ENCODE results near the gene ZKSCAN1. TPM values are rescaled to one million over a fixed set of nuclear protein-coding genes. Genes with fewer than 3 reads are reported as not detected.

The ZKSCAN1 gene
- total RNA-seq, 1 donor from 2014 or later = 61.5 TPM

DNA sequence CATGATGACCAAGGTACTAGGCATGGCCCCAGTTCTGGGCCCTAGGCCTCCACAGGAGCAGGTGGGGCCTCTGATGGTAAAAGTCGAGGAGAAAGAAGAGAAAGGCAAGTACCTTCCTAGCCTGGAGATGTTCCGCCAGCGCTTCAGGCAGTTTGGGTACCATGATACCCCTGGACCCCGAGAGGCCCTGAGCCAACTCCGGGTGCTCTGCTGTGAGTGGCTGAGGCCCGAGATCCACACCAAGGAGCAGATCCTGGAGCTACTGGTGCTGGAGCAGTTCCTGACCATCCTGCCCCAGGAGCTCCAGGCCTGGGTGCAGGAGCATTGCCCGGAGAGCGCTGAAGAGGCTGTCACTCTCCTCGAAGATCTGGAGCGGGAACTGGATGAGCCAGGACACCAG, 41.6 kb downstream of the ZKSCAN1 start:
- Mint-ChIP-seq H3K27me3 (ENCODE audit: low read depth) (no peaks in the 10 kb centered on the region), H3K36me3 (ENCODE audit: low read depth) (peaks cover 21% of the 10 kb centered on the region), H3K4me1 (ENCODE audit: low read depth) (no peaks in the 10 kb centered on the region), H3K9me3 (ENCODE audit: low read depth) (no peaks in the 10 kb centered on the region), H3K27ac (ENCODE audit: unreplicated experiment) (no peak overlapping the region), H3K4me3 (ENCODE audit: unreplicated experiment) (no peak overlapping the region)
- TF ChIP-seq, protein P1, sequence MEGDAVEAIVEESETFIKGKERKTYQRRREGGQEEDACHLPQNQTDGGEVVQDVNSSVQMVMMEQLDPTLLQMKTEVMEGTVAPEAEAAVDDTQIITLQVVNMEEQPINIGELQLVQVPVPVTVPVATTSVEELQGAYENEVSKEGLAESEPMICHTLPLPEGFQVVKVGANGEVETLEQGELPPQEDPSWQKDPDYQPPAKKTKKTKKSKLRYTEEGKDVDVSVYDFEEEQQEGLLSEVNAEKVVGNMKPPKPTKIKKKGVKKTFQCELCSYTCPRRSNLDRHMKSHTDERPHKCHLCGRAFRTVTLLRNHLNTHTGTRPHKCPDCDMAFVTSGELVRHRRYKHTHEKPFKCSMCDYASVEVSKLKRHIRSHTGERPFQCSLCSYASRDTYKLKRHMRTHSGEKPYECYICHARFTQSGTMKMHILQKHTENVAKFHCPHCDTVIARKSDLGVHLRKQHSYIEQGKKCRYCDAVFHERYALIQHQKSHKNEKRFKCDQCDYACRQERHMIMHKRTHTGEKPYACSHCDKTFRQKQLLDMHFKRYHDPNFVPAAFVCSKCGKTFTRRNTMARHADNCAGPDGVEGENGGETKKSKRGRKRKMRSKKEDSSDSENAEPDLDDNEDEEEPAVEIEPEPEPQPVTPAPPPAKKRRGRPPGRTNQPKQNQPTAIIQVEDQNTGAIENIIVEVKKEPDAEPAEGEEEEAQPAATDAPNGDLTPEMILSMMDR (IDR thresholded peaks at IDR 0.05) = no peak
- no peak for DNase-seq (ENCODE audit: low spot score)

DNA sequence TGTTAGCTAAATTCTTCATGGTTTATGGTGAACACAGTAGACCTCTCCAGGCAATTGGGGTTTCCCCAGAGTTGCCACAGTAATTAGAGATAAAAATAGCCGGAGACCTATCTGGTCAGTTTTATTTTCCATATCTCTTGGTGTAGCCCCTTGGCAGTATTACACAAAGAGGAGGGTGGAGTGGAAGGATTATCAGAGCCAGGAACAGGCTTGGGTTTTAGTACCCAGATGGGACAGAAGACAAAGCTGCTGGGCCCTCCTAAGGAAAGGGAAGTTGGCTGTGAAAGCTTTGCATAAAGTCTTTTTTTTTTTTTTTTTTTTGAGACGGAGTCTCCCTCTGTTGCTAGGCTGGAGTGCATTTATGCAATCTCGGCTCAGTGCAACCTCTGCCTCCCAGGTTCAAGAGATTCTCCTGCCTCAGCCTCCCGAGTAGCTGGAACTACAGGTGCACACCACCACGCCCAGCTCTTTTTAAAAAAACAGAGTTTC, 43.9 kb downstream of the ZKSCAN1 start:
- peaks cover 30% of the 10 kb centered on the region for H3K36me3 Mint-ChIP-seq (ENCODE audit: low read depth)
- H3K4me1 Mint-ChIP-seq (ENCODE audit: low read depth) = no peaks in the 10 kb centered on the region
- H3K27me3 Mint-ChIP-seq (ENCODE audit: low read depth) = no peaks in the 10 kb centered on the region

DNA sequence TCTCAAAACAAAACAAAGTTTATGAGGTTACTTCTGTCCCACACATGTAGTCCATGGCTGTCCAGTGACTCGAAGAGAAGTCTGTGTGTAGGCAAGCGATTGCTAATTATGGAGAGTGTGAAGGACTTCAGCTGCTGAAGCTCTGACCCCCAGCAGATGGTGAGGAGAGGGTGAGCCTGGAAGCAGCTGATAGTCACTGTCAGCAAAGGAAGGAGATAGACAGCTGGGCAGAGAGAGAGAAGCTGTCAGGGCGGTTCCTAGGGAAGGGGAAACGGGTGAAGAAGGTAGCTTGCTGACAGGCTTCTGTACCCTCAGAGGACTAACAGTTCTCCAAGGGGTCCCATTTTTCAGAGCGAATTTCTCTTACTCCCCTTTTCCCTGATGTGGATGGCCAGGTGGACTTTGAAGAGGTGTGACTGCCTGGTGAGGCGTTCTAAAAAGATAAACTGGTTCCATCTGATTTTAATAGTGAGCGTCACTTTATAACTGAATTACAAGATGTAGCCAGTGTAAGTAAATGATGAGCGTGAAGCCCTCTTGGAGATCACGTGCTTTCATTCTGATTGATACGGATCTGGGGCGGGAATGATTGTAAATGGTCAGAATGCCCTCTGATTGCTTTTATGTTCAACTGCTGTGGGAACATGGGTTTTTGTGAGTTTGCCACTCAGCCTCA, 46.3 kb downstream of the ZKSCAN1 start:
- Mint-ChIP-seq H3K27me3 (ENCODE audit: low read depth) (no peaks in the 10 kb centered on the region), H3K36me3 (ENCODE audit: low read depth) (peaks cover 33% of the 10 kb centered on the region), H3K9me3 (ENCODE audit: low read depth) (no peaks in the 10 kb centered on the region), H3K4me3 (ENCODE audit: unreplicated experiment) (no peak overlapping the region), H3K4me1 (ENCODE audit: low read depth) (no peaks in the 10 kb centered on the region), H3K27ac (ENCODE audit: unreplicated experiment) (no peak overlapping the region)
- TF ChIP-seq, protein P1 (IDR thresholded peaks at IDR 0.05) = no peak
- DNase-seq (ENCODE audit: low spot score) = no peak

More for the DNA sequence above, 43.9 kb downstream of the ZKSCAN1 start:
- Mint-ChIP-seq H3K27ac (ENCODE audit: unreplicated experiment) (no peak overlapping the region), H3K9me3 (ENCODE audit: low read depth) (no peaks in the 10 kb centered on the region), H3K4me3 (ENCODE audit: unreplicated experiment) (no peak overlapping the region)
- TF ChIP-seq, protein P1 (IDR thresholded peaks at IDR 0.05) = no peak
- DNase-seq (ENCODE audit: low spot score) = no peak

DNA sequence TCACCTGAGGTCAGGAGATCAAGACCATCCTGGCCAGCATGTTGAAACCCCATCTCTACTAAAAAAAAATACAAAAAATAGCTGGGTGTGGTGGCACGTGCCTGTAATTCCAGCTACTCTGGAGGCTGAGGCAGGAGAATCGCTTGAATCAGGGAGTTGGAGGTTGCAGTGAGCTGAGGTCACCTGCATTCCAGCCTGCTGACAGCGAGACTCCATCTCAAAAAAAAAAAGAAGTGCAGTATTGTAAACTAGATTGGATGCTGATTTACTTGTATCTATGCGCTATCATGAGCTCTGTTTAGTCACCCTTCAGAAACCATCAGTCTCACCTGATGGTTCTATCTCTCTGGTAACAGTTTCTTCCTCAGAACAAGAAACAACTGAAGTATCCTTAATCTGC, 48.0 kb downstream of the ZKSCAN1 start:
- H3K27ac Mint-ChIP-seq (ENCODE audit: unreplicated experiment) = no peak overlapping the region
- no peaks in the 10 kb centered on the region for H3K4me1 Mint-ChIP-seq (ENCODE audit: low read depth)
- no peak overlapping the region for H3K4me3 Mint-ChIP-seq (ENCODE audit: unreplicated experiment)
- H3K9me3 Mint-ChIP-seq (ENCODE audit: low read depth) = no peaks in the 10 kb centered on the region
- TF ChIP-seq, protein P1 (IDR thresholded peaks at IDR 0.05) = no peak
- no peak for DNase-seq (ENCODE audit: low spot score)
- H3K27me3 Mint-ChIP-seq (ENCODE audit: low read depth) = no peaks in the 10 kb centered on the region
- peaks cover 29% of the 10 kb centered on the region for H3K36me3 Mint-ChIP-seq (ENCODE audit: low read depth)

DNA sequence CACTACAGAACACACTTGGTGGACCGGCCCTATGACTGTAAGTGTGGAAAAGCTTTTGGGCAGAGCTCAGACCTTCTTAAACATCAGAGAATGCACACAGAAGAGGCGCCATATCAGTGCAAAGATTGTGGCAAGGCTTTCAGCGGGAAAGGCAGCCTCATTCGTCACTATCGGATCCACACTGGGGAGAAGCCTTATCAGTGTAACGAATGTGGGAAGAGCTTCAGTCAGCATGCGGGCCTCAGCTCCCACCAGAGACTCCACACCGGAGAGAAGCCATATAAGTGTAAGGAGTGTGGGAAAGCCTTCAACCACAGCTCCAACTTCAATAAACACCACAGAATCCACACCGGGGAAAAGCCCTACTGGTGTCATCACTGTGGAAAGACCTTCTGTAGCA, 48.8 kb downstream of the ZKSCAN1 start:
- TF ChIP-seq, protein P1 (IDR thresholded peaks at IDR 0.05) = no peak
- Mint-ChIP-seq H3K27ac (ENCODE audit: unreplicated experiment) (no peak overlapping the region), H3K27me3 (ENCODE audit: low read depth) (no peaks in the 10 kb centered on the region), H3K4me1 (ENCODE audit: low read depth) (no peaks in the 10 kb centered on the region), H3K9me3 (ENCODE audit: low read depth) (no peaks in the 10 kb centered on the region), H3K36me3 (ENCODE audit: low read depth) (peaks cover 27% of the 10 kb centered on the region), H3K4me3 (ENCODE audit: unreplicated experiment) (no peak overlapping the region)
- no peak for DNase-seq (ENCODE audit: low spot score)

Measured in chondrocyte (in vitro differentiated cells).